NCI-H2107 treated with DMSO at 0.1 percent for 48 hours (cell line): ENCODE data around the gene PIGW.

Source experiments
- DNase-seq: peaks from one replicate; lab custom pipeline; 2025; ENCODE audit not compliant: unreplicated experiment; lab: John Stamatoyannopoulos, UW

The PIGW gene

GRCh38 chr17:36545465-36546417 is 11.0 kb downstream of the PIGW start:
- DNase-seq = peak; percentile 89

DNA sequence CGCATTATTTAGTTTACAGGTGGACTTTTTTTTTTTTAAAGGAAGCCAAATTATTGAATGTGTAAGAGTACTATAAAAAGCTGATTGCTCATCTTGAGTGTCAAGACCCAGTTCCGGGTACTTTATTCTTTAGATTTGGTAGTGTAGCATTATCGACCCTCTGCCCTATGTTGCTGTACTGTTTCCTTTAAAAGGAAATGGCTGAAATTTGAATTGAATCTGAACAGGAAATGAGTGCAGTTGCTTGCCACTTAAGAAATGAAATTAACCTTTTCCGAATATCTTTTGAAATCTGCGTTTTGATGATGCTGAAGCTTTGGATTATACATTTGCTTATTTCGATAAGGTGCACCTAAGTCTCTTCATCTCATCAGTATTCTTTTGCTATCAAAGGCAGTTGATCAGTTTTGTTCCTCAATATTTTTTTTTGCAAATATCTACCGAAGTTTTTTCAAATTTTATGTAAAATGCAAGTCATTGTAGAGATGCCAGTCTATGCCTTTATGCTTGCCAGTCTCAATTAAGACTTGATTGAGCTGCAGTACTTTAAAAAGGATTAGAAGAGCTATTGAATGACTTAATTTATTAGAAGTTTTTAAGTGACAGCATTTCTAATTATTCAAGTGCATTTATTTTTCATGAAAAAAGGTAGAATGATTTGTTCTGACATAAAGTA is 11.8 kb downstream of the PIGW start:
- DNase-seq = no peak

- no peak for DNase-seq
Measured at GRCh38 chr17:36547776-36548175, 13.0 kb downstream of the PIGW start.

GRCh38 chr17:36550491-36551417 is 16.0 kb downstream of the PIGW start:
- DNase-seq = peak; percentile 37

DNA sequence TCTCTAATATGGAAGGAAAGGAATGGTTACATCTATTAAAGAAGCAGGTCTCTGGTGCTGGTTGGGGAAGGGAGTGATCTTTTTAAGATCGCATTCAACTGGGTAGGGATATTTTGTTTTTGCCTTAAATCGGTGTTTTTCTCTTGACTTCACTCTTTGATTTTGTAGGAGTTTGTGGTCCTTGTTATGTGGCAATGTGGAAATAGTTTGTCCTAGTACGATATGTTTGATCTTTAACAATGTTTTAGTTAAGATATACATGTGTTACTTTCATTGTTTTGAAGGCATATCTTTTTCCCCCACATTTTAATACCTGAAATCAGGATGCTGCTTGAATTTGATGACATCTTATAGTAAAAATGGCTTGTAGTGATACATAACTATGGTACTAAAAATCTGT is 18.7 kb downstream of the PIGW start:
- DNase-seq = no peak

- DNase-seq = no peak
Measured at GRCh38 chr17:36566081-36566480, 31.3 kb downstream of the PIGW start.

DNA sequence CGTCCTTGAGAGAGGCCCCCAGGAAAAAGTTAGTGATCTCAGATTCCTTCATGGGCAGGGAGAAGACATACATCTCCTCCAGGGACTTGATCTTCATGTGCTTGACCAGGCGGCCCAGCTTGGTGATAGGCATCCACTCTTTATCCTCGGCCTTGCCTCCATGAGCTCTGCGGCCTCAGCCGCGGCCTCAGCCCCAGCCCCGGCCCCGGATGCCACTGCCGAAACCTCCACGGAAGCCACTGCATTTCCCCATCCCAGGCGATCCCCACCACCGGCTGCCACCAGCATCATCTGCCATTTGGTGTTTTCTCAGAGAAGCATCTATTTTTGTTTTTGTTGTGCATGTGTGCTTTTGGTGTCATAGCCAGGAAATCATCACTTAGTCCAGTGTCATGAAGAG is 40.2 kb downstream of the PIGW start:
- no peak for DNase-seq

DNA sequence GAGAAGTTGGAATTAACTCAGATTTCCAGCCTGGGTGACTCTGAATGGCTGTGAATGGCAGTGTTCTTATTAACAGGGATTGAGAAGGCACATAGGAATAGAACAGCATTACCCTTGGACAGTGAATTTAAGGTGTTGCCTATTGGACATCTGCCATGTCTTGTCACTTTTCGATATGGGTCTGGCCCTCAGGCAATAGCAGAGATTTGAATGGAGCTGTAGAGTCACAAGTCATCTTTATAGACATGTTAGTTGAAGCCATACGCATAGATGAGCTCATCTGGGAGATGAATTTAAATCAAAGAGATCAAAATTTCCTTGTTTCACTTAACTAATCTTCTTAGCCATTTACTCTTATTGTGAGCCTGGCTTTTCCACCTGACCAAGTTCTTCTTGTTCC is 42.0 kb downstream of the PIGW start:
- DNase-seq = no peak

DNA sequence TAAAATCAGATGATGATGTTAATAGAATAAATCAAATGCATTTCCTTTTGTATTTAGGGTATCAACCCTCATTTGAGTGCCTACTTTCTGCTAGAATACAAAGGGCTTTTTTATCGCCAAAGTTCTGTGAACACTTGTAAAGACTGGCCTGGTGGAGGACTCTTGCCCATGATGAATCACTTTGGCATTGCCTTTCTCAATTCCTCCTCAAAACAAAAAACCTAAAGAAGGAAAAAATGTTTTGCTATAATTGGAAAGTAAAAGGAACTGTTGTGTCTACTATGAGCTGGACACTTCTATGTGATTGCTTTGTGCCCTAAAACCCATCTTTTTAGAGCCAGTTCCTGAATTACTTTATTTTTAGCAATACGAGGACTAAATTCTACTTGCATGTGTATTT is 43.9 kb downstream of the PIGW start:
- DNase-seq = no peak

DNA sequence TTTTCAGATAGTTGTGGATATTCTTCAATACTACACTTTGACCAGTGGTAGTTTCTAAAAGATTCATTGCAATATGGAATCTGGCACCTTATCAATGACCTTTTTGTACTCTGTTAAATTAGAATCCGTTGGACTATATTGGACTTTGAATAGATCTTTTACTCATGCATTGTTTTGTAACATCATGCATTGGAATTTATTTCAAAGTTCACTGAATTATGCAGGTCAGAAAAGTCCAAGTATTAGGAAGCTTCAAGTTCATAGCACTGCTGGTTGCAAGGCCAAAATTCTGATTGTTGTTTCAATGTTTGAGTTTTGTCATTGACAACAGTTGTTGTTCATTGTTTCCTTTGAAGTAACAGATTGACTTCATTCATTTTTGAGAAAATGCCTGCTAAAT is 49.0 kb downstream of the PIGW start:
- no peak for DNase-seq

- no peak for DNase-seq
Measured at GRCh38 chr17:36586138-36586537, 51.4 kb downstream of the PIGW start.
